Iris pigment epithelial cell (primary cell): ENCODE results near the gene ZGPAT.

Experiments used
- DNase-seq: peaks from one replicate; pipeline ENCODE4 v3.0.0-alpha.2; 2011; ENCODE audit warnings: low read depth

Gene ZGPAT

DNA sequence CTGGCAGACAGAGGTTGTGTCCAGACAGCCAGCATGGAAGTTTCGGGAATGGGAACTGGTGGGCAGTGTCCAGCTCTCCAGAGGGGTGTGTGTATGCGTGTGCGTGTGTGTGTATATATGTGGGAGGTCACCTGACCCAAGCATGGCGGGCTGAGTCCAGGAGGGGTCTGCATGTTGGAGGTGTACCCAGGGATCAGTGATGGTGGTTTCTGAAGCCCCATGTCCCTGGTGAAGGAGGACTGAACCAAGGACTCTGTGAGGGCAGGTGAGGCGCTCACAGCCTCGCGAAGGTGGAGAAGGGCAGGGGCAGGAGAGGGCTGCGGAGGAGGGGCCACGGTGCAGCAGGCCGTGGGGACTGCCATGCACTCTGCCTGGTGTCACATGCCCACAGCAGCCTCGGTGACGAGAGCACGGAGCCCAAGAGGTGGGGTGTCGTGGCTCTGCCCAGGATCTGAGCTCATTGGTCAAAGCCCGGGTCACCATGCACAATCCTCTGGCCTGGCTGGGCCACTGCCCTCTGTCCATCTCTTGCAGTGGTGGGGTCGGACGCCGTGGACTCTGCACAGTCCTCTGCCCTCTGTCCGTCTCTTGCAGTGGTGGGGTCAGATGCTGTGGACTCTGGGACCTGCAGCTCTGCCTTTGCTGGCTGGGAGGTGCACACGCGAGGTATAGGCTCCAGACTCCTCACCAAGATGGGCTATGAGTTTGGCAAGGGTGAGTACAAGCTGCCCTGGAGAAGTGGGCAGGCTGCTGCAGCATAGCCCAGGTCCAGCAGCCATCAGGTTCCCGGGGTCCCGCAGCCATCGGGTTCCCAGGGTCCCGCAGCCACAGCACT, 26.5 kb downstream of the ZGPAT start:
- DNase-seq, result no peak

- DNase-seq, result no peak
Measured at GRCh38 chr20:63734946-63735858, 27.4 kb downstream of the ZGPAT start.

DNA sequence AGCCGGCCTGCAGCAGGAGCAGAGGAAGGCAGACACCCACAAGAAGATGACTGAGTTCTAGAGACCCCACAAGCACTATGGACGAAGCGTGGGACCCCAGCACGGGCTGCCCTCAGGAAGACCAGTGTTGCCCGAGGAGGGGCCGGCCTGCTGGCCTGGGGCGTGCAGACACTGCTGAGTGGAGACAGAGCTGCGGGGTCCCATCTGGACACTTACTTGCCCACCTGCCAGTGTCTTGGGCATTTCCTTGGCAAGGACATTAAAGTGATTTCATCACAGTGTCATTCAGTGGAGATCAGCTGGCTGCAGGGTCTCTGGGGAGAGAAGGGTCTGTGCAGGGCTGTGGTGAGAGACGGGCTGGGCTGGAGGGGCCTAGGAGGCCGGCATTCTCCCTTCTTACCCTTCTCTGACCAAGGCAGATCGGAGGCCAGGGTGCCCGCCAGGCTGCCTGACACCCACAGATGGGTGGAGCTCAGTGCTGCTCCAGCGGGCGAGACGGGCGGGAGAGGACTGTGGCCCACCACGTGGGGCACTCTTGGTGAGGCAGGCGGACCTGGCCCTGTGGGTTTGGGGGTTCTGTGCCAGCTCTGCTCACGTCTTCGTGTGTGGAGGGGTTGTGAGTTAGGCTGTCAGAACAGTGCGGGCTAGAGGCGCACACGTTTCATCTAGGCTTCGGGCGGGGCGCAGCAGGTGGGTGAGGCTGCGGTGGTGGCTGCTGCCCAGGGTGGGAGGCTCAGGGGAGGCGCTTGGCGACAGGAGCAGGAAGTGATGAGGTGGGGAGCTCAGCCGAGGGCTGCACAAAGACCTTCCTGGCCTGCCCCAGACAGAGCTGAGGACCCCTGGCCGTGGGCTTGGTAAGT, 28.2 kb downstream of the ZGPAT start, which contains the start of gene LIME1:
TSS of gene LIME1 (plus strand) at position 806 of the 860 bp plus-strand sequence. CDS start 886 bp downstream, outside the sequence.
- DNase-seq, result no peak

DNA sequence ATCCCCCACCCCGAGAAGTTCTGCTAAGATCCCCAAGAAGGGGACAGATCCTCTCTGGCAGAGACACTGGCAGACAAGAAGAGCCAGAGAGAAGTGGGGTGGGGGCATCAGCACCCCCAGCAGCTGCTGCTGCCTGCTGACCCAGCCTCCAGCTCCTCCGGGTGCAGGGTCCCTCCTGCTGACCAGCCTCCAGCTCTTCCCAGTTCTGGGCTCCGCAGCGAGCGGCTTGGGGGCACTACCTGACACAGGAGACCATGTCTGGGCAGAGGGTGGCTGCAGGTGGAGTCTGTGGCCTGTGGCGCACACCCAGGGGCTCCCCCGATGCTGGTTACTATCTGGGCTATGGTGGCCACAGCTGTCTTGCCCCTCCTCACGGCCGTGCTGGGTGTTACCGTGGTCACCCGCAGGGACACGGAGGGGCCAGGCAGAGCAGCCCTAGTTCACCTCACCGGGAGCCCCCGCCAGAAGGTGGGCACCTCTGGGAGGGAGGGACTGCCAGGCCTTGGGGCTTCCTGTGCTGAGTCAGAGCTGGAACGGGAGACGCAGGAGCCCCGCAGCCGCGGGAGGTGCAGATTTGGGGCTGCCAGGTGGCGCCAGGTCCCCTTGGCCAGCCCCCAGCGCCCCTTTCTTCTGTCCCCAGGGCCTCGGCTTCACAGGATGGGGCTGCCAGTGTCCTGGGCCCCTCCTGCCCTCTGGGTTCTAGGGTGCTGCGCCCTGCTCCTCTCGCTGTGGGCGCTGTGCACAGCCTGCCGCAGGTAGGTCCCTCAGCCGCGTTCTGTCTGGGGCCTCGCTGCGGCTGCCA, 29.3 kb downstream of the ZGPAT start:
- no peak for DNase-seq

GRCh38 chr20:63737695-63737944, 29.8 kb downstream of the ZGPAT start:
- no peak for DNase-seq

GRCh38 chr20:63737945-63738686, 30.3 kb downstream of the ZGPAT start:
- DNase-seq, result no peak

DNA sequence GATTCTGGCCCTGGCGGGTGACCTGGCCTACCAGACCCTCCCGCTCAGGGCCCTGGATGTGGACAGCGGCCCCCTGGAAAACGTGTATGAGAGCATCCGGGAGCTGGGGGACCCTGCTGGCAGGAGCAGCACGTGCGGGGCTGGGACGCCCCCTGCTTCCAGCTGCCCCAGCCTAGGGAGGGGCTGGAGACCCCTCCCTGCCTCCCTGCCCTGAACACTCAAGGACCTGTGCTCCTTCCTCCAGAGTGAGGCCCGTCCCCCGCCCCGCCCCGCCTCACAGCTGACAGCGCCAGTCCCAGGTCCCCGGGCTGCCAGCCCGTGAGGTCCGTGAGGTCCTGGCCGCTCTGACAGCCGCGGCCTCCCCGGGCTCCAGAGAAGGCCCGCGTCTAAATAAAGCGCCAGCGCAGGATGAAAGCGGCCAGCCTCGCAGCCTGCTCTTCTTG, 30.9 kb downstream of the ZGPAT start:
- DNase-seq, result peak; percentile 33

GRCh38 chr20:63739130-63740069, 31.6 kb downstream of the ZGPAT start, which contains the start of gene SLC2A4RG:
Gene SLC2A4RG, plus strand, starts transcription at chr20:63739776. Its CDS starts 137 bp downstream, at chr20:63739913.
- peak; percentile 66 for DNase-seq

- DNase-seq, result peak; percentile 22
Measured at GRCh38 chr20:63740070-63740626, 32.3 kb downstream of the ZGPAT start.

DNA sequence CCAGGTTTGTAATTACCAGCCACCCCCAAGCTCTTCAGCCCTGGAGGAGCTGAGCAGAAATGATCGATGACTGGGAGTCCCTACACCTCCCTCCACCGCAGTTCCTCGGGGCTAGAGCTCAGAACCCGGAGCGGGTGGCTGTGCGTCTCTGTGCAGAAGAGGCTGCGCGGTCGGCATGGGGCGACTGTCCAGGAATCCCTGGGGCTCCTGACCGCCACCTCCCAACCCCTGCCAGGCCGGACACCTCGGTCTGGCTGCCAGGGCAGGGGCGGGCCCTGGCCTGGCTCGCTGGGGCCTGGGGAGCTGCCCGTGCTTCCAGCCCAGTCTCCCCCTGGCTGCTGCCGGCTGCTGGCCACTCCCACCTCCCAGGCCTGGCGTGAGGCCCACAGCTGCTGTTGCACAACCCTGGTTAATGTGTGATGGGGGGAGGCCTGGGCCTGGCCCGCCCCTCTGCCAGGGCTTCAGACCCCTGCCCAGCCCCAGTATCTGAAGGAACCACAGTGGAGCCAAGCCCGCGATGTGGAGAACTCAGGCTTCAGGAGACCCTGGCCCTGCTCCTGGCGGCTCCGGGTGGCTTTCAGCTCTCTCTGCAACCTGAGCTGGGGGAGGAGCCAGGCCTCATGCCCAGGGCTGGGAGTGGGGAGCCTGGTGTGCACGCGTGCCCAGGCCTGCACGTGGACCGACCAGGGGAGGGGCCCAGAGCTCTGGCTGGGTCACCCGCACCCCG, 33.0 kb downstream of the ZGPAT start:
- DNase-seq, result peak; percentile 90

DNA sequence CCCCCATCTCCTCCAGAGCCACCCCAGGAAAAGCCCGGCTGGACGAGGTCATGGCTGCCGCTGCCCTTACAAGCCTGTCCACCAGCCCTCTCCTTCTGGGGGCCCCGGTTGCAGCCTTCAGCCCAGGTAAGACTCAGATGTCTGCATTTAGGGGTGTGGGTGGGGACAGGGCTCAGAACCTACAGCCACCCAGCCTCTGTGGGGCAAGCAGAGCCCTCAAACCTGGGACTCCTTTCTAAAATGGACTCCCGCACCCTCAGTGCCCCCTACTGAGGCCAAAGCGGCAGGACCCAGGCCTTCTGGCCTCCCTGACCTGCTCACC, 33.5 kb downstream of the ZGPAT start:
- no peak for DNase-seq

DNA sequence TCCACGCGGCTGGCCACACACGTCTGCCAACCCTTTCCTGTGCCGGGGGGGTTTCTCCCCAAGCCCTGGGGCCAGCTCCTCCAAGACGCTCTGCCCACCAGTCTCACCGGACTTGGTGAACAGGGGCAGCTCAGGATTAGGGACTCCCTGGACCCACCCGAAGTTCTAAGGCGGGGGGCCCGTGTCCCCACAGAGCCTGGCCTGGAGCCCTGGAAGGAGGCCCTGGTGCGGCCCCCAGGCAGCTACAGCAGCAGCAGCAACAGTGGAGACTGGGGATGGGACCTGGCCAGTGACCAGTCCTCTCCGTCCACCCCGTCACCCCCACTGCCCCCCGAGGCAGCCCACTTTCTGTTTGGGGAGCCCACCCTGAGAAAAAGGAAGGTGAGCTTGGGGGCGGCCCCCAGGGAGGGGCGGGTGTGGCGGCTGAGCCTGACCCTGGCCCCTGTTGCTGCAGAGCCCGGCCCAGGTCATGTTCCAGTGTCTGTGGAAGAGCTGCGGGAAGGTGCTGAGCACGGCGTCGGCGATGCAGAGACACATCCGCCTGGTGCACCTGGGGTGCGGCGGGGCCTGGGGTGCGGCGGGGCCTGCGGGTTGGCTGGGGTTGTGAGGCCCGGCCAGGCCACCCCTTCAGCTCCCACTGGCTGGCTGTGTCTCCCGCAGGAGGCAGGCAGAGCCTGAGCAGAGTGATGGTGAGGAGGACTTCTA, 34.0 kb downstream of the ZGPAT start:
- no peak for DNase-seq

DNA sequence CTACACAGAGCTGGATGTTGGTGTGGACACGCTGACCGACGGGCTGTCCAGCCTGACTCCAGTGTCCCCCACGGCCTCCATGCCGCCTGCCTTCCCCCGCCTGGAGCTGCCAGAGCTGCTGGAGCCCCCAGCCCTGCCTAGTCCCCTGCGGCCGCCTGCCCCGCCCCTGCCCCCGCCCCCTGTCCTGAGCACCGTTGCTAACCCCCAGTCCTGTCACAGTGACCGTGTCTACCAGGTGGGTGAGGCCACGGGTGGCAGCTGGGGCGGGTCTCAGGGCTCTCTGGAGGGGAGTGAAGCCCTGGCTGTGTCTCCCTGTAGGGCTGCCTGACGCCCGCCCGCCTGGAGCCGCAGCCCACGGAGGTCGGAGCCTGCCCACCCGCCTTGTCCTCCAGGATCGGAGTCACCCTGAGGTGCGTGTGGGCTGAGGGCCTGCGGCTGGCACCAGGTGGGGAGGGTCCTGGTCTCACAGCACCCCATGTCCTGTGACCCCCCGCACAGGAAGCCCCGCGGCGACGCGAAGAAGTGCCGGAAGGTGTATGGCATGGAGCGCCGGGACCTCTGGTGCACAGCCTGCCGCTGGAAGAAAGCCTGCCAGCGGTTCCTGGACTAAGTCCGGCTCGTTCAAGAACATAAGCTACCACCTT, 34.7 kb downstream of the ZGPAT start:
- no peak for DNase-seq

DNA sequence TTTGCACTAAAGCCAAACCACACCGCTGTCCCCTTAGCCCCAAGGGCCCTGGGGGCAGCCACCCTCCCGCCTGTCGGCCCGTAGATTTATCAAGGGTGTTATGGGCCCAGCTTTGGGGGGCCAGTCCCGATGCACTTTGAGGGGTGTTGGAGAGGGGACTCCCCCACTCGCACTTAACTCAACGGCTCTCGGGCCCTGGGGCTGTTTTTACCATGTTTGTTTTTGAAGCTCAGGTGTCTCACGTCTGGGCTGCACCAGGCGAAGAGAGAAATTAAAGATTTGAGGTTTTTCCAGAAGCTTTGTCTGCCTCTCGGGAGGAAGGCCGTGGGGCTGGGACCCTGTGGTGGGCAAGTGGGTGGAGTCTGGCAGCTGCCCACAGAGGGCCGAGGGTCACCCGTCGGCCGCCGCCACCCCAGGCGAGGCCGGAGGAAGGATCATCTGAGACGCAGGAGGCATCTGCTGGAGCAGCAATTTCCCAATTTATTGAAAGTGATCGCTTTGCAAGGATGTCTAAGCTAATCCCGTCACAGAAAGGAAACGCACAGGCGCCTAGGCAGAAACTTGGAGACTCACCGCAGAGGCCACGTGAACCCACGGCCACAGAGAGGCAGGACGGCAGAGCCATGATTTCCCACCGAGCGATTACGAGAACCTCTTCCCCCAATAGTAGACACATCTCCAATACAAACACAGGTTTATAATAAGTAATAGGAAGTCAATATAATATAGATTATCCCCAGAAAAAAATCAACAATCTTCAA, 35.6 kb downstream of the ZGPAT start:
- no peak for DNase-seq

DNA sequence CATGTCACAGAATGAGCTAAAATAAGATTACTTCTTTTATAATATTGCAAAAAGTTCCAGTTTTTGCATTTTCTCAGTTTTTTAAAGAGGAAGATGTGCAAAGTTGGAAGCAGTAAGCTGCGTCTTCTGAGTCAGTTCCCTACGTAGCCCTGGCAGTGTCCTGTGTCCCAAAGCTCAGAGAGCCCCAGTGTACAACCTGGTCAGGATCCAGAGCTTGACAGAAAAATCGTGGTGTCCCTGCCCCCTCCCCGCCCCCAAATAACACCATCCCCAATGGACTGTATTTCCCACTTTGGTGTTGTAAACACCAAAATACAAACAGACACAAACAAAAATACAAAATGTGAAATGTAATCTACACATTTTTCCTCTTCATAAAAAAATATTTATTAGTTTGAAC, 36.3 kb downstream of the ZGPAT start:
- DNase-seq, result no peak

DNA sequence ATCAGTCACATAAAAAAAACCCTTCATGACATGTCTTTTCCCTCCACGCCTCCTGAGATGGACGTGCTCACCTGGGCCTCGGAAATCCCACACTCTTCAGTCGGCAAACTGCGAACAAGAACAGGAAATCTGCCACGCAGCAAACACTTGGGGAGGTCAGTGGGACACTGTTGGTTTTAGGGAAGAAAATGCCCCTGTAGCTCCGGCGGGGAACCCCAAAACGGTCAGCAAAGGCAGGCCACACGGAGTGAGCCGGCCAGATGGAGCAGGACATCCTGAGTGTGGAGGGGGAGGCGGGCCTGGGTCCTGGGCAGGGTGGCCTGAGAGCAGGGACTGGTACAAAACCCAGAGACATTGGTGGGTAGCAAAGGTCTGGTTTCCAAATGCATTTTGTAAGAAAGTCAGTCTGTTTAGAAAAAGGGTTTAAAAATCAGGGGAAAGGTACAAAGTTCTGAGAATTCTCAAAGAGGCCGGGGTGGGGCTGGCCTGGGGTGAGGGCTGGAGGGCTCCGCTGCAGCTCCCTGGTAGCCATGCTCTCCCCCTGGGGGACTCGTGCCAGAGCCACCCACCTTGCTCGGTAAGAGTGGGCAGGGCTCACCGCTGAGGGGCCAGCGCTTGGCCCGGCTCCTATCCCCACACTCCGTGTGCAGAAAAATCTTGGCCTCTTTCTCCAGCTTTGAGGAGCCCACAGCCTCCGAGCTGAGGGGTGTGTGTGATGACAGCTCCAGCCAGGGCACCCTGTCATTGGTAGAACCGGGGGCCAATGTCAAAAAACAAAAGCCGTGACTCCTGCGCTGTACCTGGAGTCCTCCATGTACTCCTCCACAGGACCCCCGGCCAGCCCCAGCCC, 37.0 kb downstream of the ZGPAT start:
- DNase-seq, result no peak
